SK-N-SH treated with all-trans-retinoic acid at 6 μM for 48 hours (cell line): ENCODE results near the gene ATF5.

ENCODE experiments used
- ATAC-seq: fragments of 200-7000 bp; cut with Tn5 transposase; 3 replicates; pipeline ENCODE4 v1.9.1; 2020; ENCODE audit warnings: mild to moderate bottlenecking, moderate library complexity
- ARNTL ChIP-seq: fragments of 450-650 bp; formaldehyde crosslinking; IDR thresholded peaks from 2 replicates; pipeline ENCODE4 v1.5.0; 2020; ENCODE audit warnings: low read depth, mild to moderate bottlenecking, moderate library complexity, borderline replicate concordance
- BACH2 ChIP-seq: fragments of 250-450 bp; sonication (Bioruptor Pico); IDR thresholded peaks from 2 replicates; pipeline ENCODE4 v1.9.0; 2021; ENCODE audit warnings: mild to moderate bottlenecking, borderline replicate concordance
- CREB5 ChIP-seq: fragments of 250-450 bp; sonication (Bioruptor Pico); IDR thresholded peaks from 2 replicates; pipeline ENCODE4 v1.5.1; 2020; ENCODE audit warnings: low read depth, mild to moderate bottlenecking, moderate library complexity
- GLIS3 ChIP-seq: fragments of 250-450 bp; sonication (Bioruptor Pico); IDR thresholded peaks from 2 replicates; pipeline ENCODE4 v1.5.0; 2020; ENCODE audit warnings: mild to moderate bottlenecking, moderate library complexity
- PATZ1 ChIP-seq: fragments of 250-450 bp; sonication (Bioruptor Pico); IDR thresholded peaks from 2 replicates; pipeline ENCODE4 v1.8.0; 2020; ENCODE audit warnings: mild to moderate bottlenecking, moderate library complexity, borderline replicate concordance
- POU6F1 ChIP-seq: fragments of 250-450 bp; sonication (Bioruptor Pico); IDR thresholded peaks from 2 replicates; pipeline ENCODE4 v1.8.0; 2021; ENCODE audit warnings: low read depth, mild to moderate bottlenecking, moderate library complexity, borderline replicate concordance
- PPARA ChIP-seq: fragments of 250-450 bp; sonication (Bioruptor Pico); IDR thresholded peaks from 2 replicates; pipeline ENCODE4 v1.5.0; 2020; ENCODE audit warnings: mild to moderate bottlenecking, borderline replicate concordance
- SNAI2 ChIP-seq: fragments of 250-450 bp; sonication (Bioruptor Pico); IDR thresholded peaks from 2 replicates; pipeline ENCODE4 v1.5.0; 2020; ENCODE audit warnings: mild to moderate bottlenecking, moderate library complexity
- TCF4 ChIP-seq: fragments of 250-450 bp; sonication (Bioruptor Pico); IDR thresholded peaks from 2 replicates; pipeline ENCODE4 v1.8.0; 2021; ENCODE audit warnings: mild to moderate bottlenecking, moderate library complexity, borderline replicate concordance
- TOX ChIP-seq: fragments of 250-450 bp; sonication (Bioruptor Pico); IDR thresholded peaks from 2 replicates; pipeline ENCODE4 v1.8.0; 2021; ENCODE audit warnings: mild to moderate bottlenecking, moderate library complexity, borderline replicate concordance
- TSHZ2 ChIP-seq: fragments of 250-450 bp; sonication (Bioruptor Pico); IDR thresholded peaks from 2 replicates; pipeline ENCODE4 v1.5.0; 2020; ENCODE audit warnings: mild to moderate bottlenecking, moderate library complexity
- ZFP30 ChIP-seq: fragments of 450-650 bp; formaldehyde crosslinking; IDR thresholded peaks from 2 replicates; pipeline ENCODE4 v1.5.0; 2022; ENCODE audit warnings: mild to moderate bottlenecking, moderate library complexity
- ZNF70 ChIP-seq: fragments of 450-650 bp; formaldehyde crosslinking; IDR thresholded peaks from 2 replicates; pipeline ENCODE4 v1.5.0; 2020; ENCODE audit warnings: mild to moderate bottlenecking, moderate library complexity
- ZNF8 ChIP-seq: fragments of 450-650 bp; formaldehyde crosslinking; IDR thresholded peaks from 2 replicates; pipeline ENCODE4 v1.5.0; 2020; ENCODE audit warnings: mild to moderate bottlenecking, moderate library complexity

Gene ATF5

GRCh38 chr19:49896863-49897621 lies 32.0 kb upstream of the ATF5 start, which contains the start of gene IL4I1 (continued):
- no peak for TF ChIP-seq POU6F1 (CRISPR knock-in tag)

- TF ChIP-seq ZNF8 (CRISPR knock-in tag), result no peak
- TF ChIP-seq BACH2 (CRISPR knock-in tag), result no peak
- TF ChIP-seq PPARA (CRISPR knock-in tag), result no peak
- no peak for TF ChIP-seq PATZ1 (CRISPR knock-in tag)
- no peak for TF ChIP-seq SNAI2 (CRISPR knock-in tag)
- TF ChIP-seq CREB5 (CRISPR knock-in tag), result no peak
- no peak for TF ChIP-seq TSHZ2 (CRISPR knock-in tag)
- TF ChIP-seq POU6F1 (CRISPR knock-in tag), result no peak
- TF ChIP-seq TCF4 (CRISPR knock-in tag), result no peak
- TF ChIP-seq ARNTL (CRISPR knock-in tag), result no peak
- ATAC-seq, result no peak
Measured at GRCh38 chr19:49904136-49904535, 24.9 kb upstream of the ATF5 start.

GRCh38 chr19:49906879-49907564 lies 22.0 kb upstream of the ATF5 start:
- no peak for ATAC-seq
- TF ChIP-seq CREB5 (CRISPR knock-in tag), result no peak
- TF ChIP-seq ARNTL (CRISPR knock-in tag), result no peak
- TF ChIP-seq ZNF70 (CRISPR knock-in tag), result no peak
- no peak for TF ChIP-seq ZFP30 (CRISPR knock-in tag)
- TF ChIP-seq GLIS3 (CRISPR knock-in tag), result no peak
- no peak for TF ChIP-seq PPARA (CRISPR knock-in tag)
- TF ChIP-seq TOX (CRISPR knock-in tag), result no peak
